Left forelimb (tissue), 1 donor: ENCODE results near the gene GRK6.
A peak's percentile ranks its signal among the peaks of the same experiment; 100 is the strongest.
"Not testable (repeated sequence)": the region's sequence is repeated elsewhere in the genome, so short reads cannot be mapped to it uniquely, and the experiment has no call there.

Experiments used
- DNase-seq: peaks from one replicate; pipeline ENCODE4 v3.0.0-alpha.2; 2018; ENCODE audit warnings: low spot score

GRK6 gene

GRCh38 chr5:177471610-177472356 lies 45.3 kb downstream of the GRK6 start:
- DNase-seq: no peak

GRCh38 chr5:177472460-177473442 lies 46.3 kb downstream of the GRK6 start:
- peak; percentile 82 for DNase-seq

GRCh38 chr5:177473443-177474001 lies 47.0 kb downstream of the GRK6 start, which contains the start of gene DBN1:
Gene DBN1 (minus strand): TSS chr5:177473634. CDS start chr5:177473521, 113 bp downstream.
- peak; percentile 82 for DNase-seq

- DNase-seq: no peak
Observed at GRCh38 chr5:177474002-177474476, 47.6 kb downstream of the GRK6 start.

GRCh38 chr5:177474846-177475562 lies 48.5 kb downstream of the GRK6 start:
- DNase-seq: no peak

GRCh38 chr5:177475563-177476427 lies 49.3 kb downstream of the GRK6 start:
- DNase-seq: no peak

GRCh38 chr5:177476531-177477233 lies 50.2 kb downstream of the GRK6 start:
- DNase-seq: no peak

GRCh38 chr5:177477701-177478477 lies 51.4 kb downstream of the GRK6 start:
- no peak for DNase-seq

GRCh38 chr5:177478711-177479646 lies 52.5 kb downstream of the GRK6 start:
- DNase-seq: no peak

GRCh38 chr5:177479774-177480173 lies 53.3 kb downstream of the GRK6 start:
- no peak for DNase-seq

GRCh38 chr5:177482359-177482795 lies 55.9 kb downstream of the GRK6 start:
- DNase-seq: no peak

- DNase-seq: no peak
Observed at GRCh38 chr5:177483042-177483441, 56.6 kb downstream of the GRK6 start.

- DNase-seq: no peak
Observed at GRCh38 chr5:177483994-177484901, 57.8 kb downstream of the GRK6 start.

- no peak for DNase-seq
Observed at GRCh38 chr5:177484902-177485549, 58.5 kb downstream of the GRK6 start.

GRCh38 chr5:177485753-177486152 lies 59.3 kb downstream of the GRK6 start:
- DNase-seq: not testable (repeated sequence)

- no peak for DNase-seq
Observed at GRCh38 chr5:177486256-177486655, 59.8 kb downstream of the GRK6 start.
